WTC11 (cell line): Measurements from ENCODE around the gene CTRL.

Experiments
- CBFB ChIP-seq: sonication (generic); formaldehyde crosslinking; IDR thresholded peaks from 2 replicates; pipeline ENCODE4 v1.8.1; 2022; ENCODE audit warnings: mild to moderate bottlenecking, low read depth, missing genetic modification reagents
- E2F5 ChIP-seq: sonication (generic); formaldehyde crosslinking; IDR thresholded peaks from 2 replicates; pipeline ENCODE4 v1.8.1; 2022; ENCODE audit warnings: mild to moderate bottlenecking, moderate library complexity, missing genetic modification reagents
- ETV6 ChIP-seq: sonication (generic); formaldehyde crosslinking; IDR thresholded peaks from 2 replicates; pipeline ENCODE4 v1.8.1; 2022; ENCODE audit warnings: mild to moderate bottlenecking, missing genetic modification reagents
- GRHL2 ChIP-seq: fragments of 250-450 bp; sonication (Bioruptor Pico); IDR thresholded peaks from 2 replicates; pipeline ENCODE4 v1.8.0; 2022; ENCODE audit warnings: mild to moderate bottlenecking, moderate library complexity; ENCODE audit not compliant: insufficient replicate concordance, severe bottlenecking
- KAT7 ChIP-seq: sonication (generic); formaldehyde crosslinking; IDR thresholded peaks from 2 replicates; pipeline ENCODE4 v1.8.1; 2023; ENCODE audit warnings: missing genetic modification reagents, mild to moderate bottlenecking, borderline replicate concordance
- SMAD4 ChIP-seq: sonication (generic); formaldehyde crosslinking; IDR thresholded peaks from 2 replicates; pipeline ENCODE4 v1.8.0; 2022; ENCODE audit warnings: mild to moderate bottlenecking, missing genetic modification reagents
- STAT6 ChIP-seq: sonication (generic); formaldehyde crosslinking; conservative IDR thresholded peaks from 2 replicates; pipeline ENCODE4 v1.8.1; 2023; ENCODE audit warnings: mild to moderate bottlenecking, low read depth, missing genetic modification reagents, moderate library complexity
- TEAD1 ChIP-seq: sonication (generic); formaldehyde crosslinking; IDR thresholded peaks from 2 replicates; pipeline ENCODE4 v1.8.0; 2022; ENCODE audit warnings: mild to moderate bottlenecking, missing genetic modification reagents
- TEAD4 ChIP-seq: sonication (generic); formaldehyde crosslinking; IDR thresholded peaks from 2 replicates; pipeline ENCODE4 v1.8.0; 2022; ENCODE audit warnings: mild to moderate bottlenecking, missing genetic modification reagents
- TF ChIP-seq, protein P1 (sequence below): sonication (generic); formaldehyde crosslinking; IDR thresholded peaks from 2 replicates; pipeline ENCODE4 v1.8.0; 2022; ENCODE audit warnings: mild to moderate bottlenecking, missing genetic modification reagents
- TF ChIP-seq, protein P2 (sequence below): sonication (generic); formaldehyde crosslinking; IDR thresholded peaks from 2 replicates; pipeline ENCODE4 v1.8.1; 2023; ENCODE audit warnings: mild to moderate bottlenecking, missing genetic modification reagents, moderate library complexity
- TF ChIP-seq, protein P3 (sequence below): fragments of 200-600 bp; IDR thresholded peaks from 2 replicates; pipeline ENCODE4 v1.8.0; 2022; ENCODE audit warnings: antibody characterized with exemption
- TF ChIP-seq, protein P4 (sequence below): sonication (generic); formaldehyde crosslinking; IDR thresholded peaks from 2 replicates; pipeline ENCODE4 v1.8.1; 2023; ENCODE audit warnings: mild to moderate bottlenecking, missing genetic modification reagents

GRCh38 chr16:67954421-67955196 lies 22.9 kb upstream of the CTRL start:
- TF ChIP-seq, protein P1, sequence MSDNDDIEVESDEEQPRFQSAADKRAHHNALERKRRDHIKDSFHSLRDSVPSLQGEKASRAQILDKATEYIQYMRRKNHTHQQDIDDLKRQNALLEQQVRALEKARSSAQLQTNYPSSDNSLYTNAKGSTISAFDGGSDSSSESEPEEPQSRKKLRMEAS (CRISPR knock-in tag): no peak
- TF ChIP-seq, protein P2, sequence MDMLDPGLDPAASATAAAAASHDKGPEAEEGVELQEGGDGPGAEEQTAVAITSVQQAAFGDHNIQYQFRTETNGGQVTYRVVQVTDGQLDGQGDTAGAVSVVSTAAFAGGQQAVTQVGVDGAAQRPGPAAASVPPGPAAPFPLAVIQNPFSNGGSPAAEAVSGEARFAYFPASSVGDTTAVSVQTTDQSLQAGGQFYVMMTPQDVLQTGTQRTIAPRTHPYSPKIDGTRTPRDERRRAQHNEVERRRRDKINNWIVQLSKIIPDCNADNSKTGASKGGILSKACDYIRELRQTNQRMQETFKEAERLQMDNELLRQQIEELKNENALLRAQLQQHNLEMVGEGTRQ (CRISPR knock-in tag): no peak
- TF ChIP-seq, protein P3, sequence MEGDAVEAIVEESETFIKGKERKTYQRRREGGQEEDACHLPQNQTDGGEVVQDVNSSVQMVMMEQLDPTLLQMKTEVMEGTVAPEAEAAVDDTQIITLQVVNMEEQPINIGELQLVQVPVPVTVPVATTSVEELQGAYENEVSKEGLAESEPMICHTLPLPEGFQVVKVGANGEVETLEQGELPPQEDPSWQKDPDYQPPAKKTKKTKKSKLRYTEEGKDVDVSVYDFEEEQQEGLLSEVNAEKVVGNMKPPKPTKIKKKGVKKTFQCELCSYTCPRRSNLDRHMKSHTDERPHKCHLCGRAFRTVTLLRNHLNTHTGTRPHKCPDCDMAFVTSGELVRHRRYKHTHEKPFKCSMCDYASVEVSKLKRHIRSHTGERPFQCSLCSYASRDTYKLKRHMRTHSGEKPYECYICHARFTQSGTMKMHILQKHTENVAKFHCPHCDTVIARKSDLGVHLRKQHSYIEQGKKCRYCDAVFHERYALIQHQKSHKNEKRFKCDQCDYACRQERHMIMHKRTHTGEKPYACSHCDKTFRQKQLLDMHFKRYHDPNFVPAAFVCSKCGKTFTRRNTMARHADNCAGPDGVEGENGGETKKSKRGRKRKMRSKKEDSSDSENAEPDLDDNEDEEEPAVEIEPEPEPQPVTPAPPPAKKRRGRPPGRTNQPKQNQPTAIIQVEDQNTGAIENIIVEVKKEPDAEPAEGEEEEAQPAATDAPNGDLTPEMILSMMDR: no peak
- TF ChIP-seq SMAD4 (no peak), GRHL2 (CRISPR knock-in tag) (no peak), TEAD4 (CRISPR knock-in tag) (no peak), E2F5 (CRISPR knock-in tag) (no peak), KAT7 (no peak), TEAD1 (CRISPR knock-in tag) (no peak), CBFB (CRISPR knock-in tag) (no peak), ETV6 (no peak), STAT6 (no peak)
- TF ChIP-seq, protein P4, sequence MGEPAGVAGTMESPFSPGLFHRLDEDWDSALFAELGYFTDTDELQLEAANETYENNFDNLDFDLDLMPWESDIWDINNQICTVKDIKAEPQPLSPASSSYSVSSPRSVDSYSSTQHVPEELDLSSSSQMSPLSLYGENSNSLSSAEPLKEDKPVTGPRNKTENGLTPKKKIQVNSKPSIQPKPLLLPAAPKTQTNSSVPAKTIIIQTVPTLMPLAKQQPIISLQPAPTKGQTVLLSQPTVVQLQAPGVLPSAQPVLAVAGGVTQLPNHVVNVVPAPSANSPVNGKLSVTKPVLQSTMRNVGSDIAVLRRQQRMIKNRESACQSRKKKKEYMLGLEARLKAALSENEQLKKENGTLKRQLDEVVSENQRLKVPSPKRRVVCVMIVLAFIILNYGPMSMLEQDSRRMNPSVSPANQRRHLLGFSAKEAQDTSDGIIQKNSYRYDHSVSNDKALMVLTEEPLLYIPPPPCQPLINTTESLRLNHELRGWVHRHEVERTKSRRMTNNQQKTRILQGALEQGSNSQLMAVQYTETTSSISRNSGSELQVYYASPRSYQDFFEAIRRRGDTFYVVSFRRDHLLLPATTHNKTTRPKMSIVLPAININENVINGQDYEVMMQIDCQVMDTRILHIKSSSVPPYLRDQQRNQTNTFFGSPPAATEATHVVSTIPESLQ (CRISPR knock-in tag): no peak
